Measurements from ENCODE around the gene KIZ. TPM values are rescaled to one million over a fixed set of nuclear protein-coding genes. Genes with fewer than 3 reads are reported as not detected.
A peak's percentile ranks its signal among the peaks of the same experiment; 100 is the strongest.

Gene KIZ
- total RNA-seq, 1 experiment from 2014 or later, result 13.4 TPM

DNA sequence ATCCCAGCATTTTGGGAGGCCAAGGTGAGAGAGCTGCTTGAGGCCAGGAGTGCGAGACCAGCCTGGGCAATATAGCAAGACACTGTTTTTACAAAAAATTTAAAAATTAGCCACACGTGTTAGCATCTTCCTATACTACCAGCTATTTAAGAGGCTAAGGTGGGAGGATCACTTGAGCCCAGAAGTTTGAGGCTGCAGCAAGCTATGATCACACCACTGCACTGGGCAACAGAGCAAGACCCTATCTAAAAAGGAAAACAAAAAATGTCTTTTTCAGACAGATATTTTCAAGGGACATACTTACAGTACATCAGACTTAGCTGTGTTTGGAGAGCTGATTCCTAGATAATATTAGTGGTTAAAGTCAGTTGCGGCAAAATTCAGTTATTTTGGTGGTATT lies 104.3 kb downstream of the KIZ start:
- Histone ChIP-seq H2AFZ (ENCODE audit: low read length) (no peak overlapping the region), H3K9me2 (replicated peaks; ENCODE audit: low read length) (no peaks in the 10 kb centered on the region), H3K4me1 (ENCODE audit: insufficient read depth, low read length) (peaks cover 34% of the 10 kb centered on the region), H3K4me3 (ENCODE audit: low read length) (no peak overlapping the region), H3F3A (ENCODE audit: low read length, unreplicated experiment) (no peaks in the 10 kb centered on the region), H3K9me3 (ENCODE audit: low read length) (no peaks in the 10 kb centered on the region), H4K20me1 (ENCODE audit: low read length) (no peaks in the 10 kb centered on the region), H3K36me3 (ENCODE audit: low read depth, low read length) (no peaks in the 10 kb centered on the region), H3K9ac (ENCODE audit: low read length) (peak overlapping the region; percentile 11; the same call in 1 of the 2 replicates), H3K4me2 (ENCODE audit: low read length) (0 out of 2 replicates have a peak overlapping the region, but pooled peaks have one; percentile 1), H3K79me2 (ENCODE audit: low read length) (no peaks in the 10 kb centered on the region), H3K27me3 (ENCODE audit: low read length) (no peaks in the 10 kb centered on the region), H3K27ac (ENCODE audit: low read length) (peak overlapping the region; percentile 63)
- TF ChIP-seq EZH2 (IDR thresholded peaks at IDR 0.05; ENCODE audit: low read length, unreplicated experiment) (no peak), EZH2phosphoT487 (IDR thresholded peaks at IDR 0.05; ENCODE audit: borderline replicate concordance, low read length) (no peak), CTCF (conservative IDR thresholded peaks at IDR 0.05; ENCODE audit: low read depth, low read length) (no peak)
- ChIA-PET CTCF (no interaction called here), POLR2A (ENCODE audit: unreplicated experiment) (no interaction called here)
- BruUV-seq (replicated peaks), result no TSS peak
- no peak for DNase-seq
- intact Hi-C loops (cut with micrococcal nuclease), result no loop called here
- ATAC-seq, result no peak

- H3K9me3 ChIP-seq (ENCODE audit: low read length), result no peaks in the 10 kb centered on the region
- no peak overlapping the region for H3K9ac ChIP-seq (ENCODE audit: low read length)
- intact Hi-C loops (cut with micrococcal nuclease), result no loop called here
- peak overlapping the region; percentile 63 for H3K27ac ChIP-seq (ENCODE audit: low read length)
- no peaks in the 10 kb centered on the region for H3K36me3 ChIP-seq (ENCODE audit: low read depth, low read length)
- no peak overlapping the region for H2AFZ ChIP-seq (ENCODE audit: low read length)
- H3K9me2 ChIP-seq (replicated peaks; ENCODE audit: low read length), result no peaks in the 10 kb centered on the region
- H3K4me3 ChIP-seq (ENCODE audit: low read length), result no peak overlapping the region
- TF ChIP-seq EZH2 (IDR thresholded peaks at IDR 0.05; ENCODE audit: low read length, unreplicated experiment) (no peak), CTCF (conservative IDR thresholded peaks at IDR 0.05; ENCODE audit: low read depth, low read length) (no peak), EZH2phosphoT487 (IDR thresholded peaks at IDR 0.05; ENCODE audit: borderline replicate concordance, low read length) (no peak)
- H3K4me1 ChIP-seq (ENCODE audit: insufficient read depth, low read length), result peaks cover 38% of the 10 kb centered on the region
- no TSS peak for BruUV-seq (replicated peaks)
- peak; percentile 47 for ATAC-seq
- 0 out of 2 replicates have a peak overlapping the region, but pooled peaks have one; percentile 1 for H3K4me2 ChIP-seq (ENCODE audit: low read length)
- no peaks in the 10 kb centered on the region for H3K27me3 ChIP-seq (ENCODE audit: low read length)
- DNase-seq, result peak; percentile 74
- H4K20me1 ChIP-seq (ENCODE audit: low read length), result no peaks in the 10 kb centered on the region
- no peaks in the 10 kb centered on the region for H3K79me2 ChIP-seq (ENCODE audit: low read length)
- no peaks in the 10 kb centered on the region for H3F3A ChIP-seq (ENCODE audit: low read length, unreplicated experiment)
- ChIA-PET POLR2A (ENCODE audit: unreplicated experiment) (no interaction called here), CTCF (no interaction called here)
Observed at GRCh38 chr20:21230686-21231085, 104.8 kb downstream of the KIZ start.

- Histone ChIP-seq H4K20me1 (ENCODE audit: low read length) (no peaks in the 10 kb centered on the region), H3K27ac (ENCODE audit: low read length) (no peak overlapping the region), H3K9me3 (ENCODE audit: low read length) (no peaks in the 10 kb centered on the region), H3K36me3 (ENCODE audit: low read depth, low read length) (no peaks in the 10 kb centered on the region), H2AFZ (ENCODE audit: low read length) (no peak overlapping the region), H3K4me2 (ENCODE audit: low read length) (no peak overlapping the region), H3K79me2 (ENCODE audit: low read length) (no peaks in the 10 kb centered on the region), H3K9ac (ENCODE audit: low read length) (no peak overlapping the region), H3K4me3 (ENCODE audit: low read length) (no peak overlapping the region), H3F3A (ENCODE audit: low read length, unreplicated experiment) (no peaks in the 10 kb centered on the region), H3K4me1 (ENCODE audit: insufficient read depth, low read length) (peaks cover 40% of the 10 kb centered on the region), H3K9me2 (replicated peaks; ENCODE audit: low read length) (no peaks in the 10 kb centered on the region), H3K27me3 (ENCODE audit: low read length) (no peaks in the 10 kb centered on the region)
- no peak for DNase-seq
- no TSS peak for BruUV-seq (replicated peaks)
- ChIA-PET POLR2A (ENCODE audit: unreplicated experiment) (no interaction called here), CTCF (no interaction called here)
- intact Hi-C loops (cut with micrococcal nuclease), result no loop called here
- no peak for TF ChIP-seq CTCF (conservative IDR thresholded peaks at IDR 0.05; ENCODE audit: low read depth, low read length)
- no peak for TF ChIP-seq EZH2 (IDR thresholded peaks at IDR 0.05; ENCODE audit: low read length, unreplicated experiment)
- TF ChIP-seq EZH2phosphoT487 (IDR thresholded peaks at IDR 0.05; ENCODE audit: borderline replicate concordance, low read length), result no peak
- no peak for ATAC-seq
Observed at GRCh38 chr20:21232546-21233280, 106.8 kb downstream of the KIZ start.
